IMR-90 (cell line): Measurements from ENCODE around the gene TRIM62. TPM values are rescaled to one million over a fixed set of nuclear protein-coding genes. Genes with fewer than 3 reads are reported as not detected.
A peak's percentile ranks its signal among the peaks of the same experiment; 100 is the strongest.

ENCODE experiments used
- ATAC-seq: fragments of 200-7000 bp; cut with Tn5 transposase; 2 replicates; pipeline ENCODE4 v1.9.1; 2020; ENCODE audit warnings: low read depth, mild to moderate bottlenecking, moderate library complexity
- BruUV-seq: library from RNA; stranded (reverse); fragments of 400-500 nt; replicated peaks from 2 replicates; lab custom pipeline; 2021; lab: Mats Ljungman, UMichigan
- CTCF ChIA-PET: fragments of 300-600 bp; formaldehyde crosslinking; extraction: SDS; loops from one replicate; lab custom pipeline; 2021; ENCODE audit warnings: antibody characterized with exemption; lab: Yijun Ruan, JAX
- POLR2A ChIA-PET: fragments of 300-600 bp; sonication (Branson Sonifier 250); formaldehyde crosslinking; loops from one replicate; lab custom pipeline; 2022; ENCODE audit warnings: antibody characterized with exemption; ENCODE audit not compliant: unreplicated experiment; lab: Charles Lee
- DNase-seq: peaks from one replicate; pipeline ENCODE4 v3.0.0; 2013
- H2AFZ ChIP-seq: replicated peaks from 2 replicates; pipeline ENCODE3; 2013; ENCODE audit warnings: low read length, mild to moderate bottlenecking; ENCODE audit not compliant: poor library complexity
- H2AK5ac ChIP-seq: 2 replicates; pipeline ENCODE4 v1.6.1; 2013; ENCODE audit warnings: low read depth, low read length, inconsistent platforms
- H2AK9ac ChIP-seq: replicated peaks from 2 replicates; pipeline ENCODE3; 2013; ENCODE audit warnings: mild to moderate bottlenecking, low read depth, low read length, moderate library complexity; ENCODE audit not compliant: poor library complexity
- H2BK120ac ChIP-seq: 2 replicates; pipeline ENCODE4 v1.6.1; 2013; ENCODE audit warnings: low read depth, low read length, inconsistent platforms
- H2BK15ac ChIP-seq: 3 replicates; pipeline ENCODE4 v1.6.1; 2013; ENCODE audit warnings: low read depth, low read length, inconsistent platforms
- H2BK20ac ChIP-seq: 2 replicates; pipeline ENCODE4 v1.6.1; 2013; ENCODE audit warnings: low read depth, mild to moderate bottlenecking, inconsistent platforms, low read length, moderate library complexity
- H2BK5ac ChIP-seq: 2 replicates; pipeline ENCODE4 v1.6.1; 2013; ENCODE audit warnings: mild to moderate bottlenecking, low read depth, low read length, inconsistent platforms; ENCODE audit not compliant: poor library complexity, severe bottlenecking
- H3K14ac ChIP-seq: replicated peaks from 2 replicates; pipeline ENCODE4 v1.6.1; 2013; ENCODE audit warnings: low read depth, low read length, inconsistent platforms
- H3K18ac ChIP-seq: 2 replicates; pipeline ENCODE4 v1.6.1; 2013; ENCODE audit warnings: low read depth, low read length, control low read depth
- H3K23ac ChIP-seq: 2 replicates; pipeline ENCODE4 v1.6.1; 2013; ENCODE audit warnings: low read depth, low read length, inconsistent platforms
- H3K27ac ChIP-seq: 2 replicates; pipeline ENCODE4 v1.5.1; 2013; ENCODE audit warnings: mild to moderate bottlenecking, control low read depth, low read length; ENCODE audit not compliant: insufficient read depth
- H3K27me3 ChIP-seq: 2 replicates; pipeline ENCODE4 v1.6.1; 2013; ENCODE audit warnings: low read length; ENCODE audit not compliant: control insufficient read depth, insufficient read depth
- H3K36me3 ChIP-seq: 2 replicates; pipeline ENCODE4 v1.6.1; 2013; ENCODE audit warnings: low read length, mixed read lengths; ENCODE audit not compliant: control insufficient read depth, insufficient read depth
- H3K4ac ChIP-seq: 2 replicates; pipeline ENCODE4 v1.6.1; 2013; ENCODE audit warnings: low read depth, low read length, inconsistent platforms
- H3K4me1 ChIP-seq: 2 replicates; pipeline ENCODE4 v1.6.1; 2013; ENCODE audit warnings: low read length, mixed read lengths; ENCODE audit not compliant: control insufficient read depth, insufficient read depth
- H3K4me2 ChIP-seq: 2 replicates; pipeline ENCODE4 v1.6.1; 2013; ENCODE audit warnings: low read depth, mild to moderate bottlenecking, control low read depth, low read length, moderate library complexity
- H3K4me3 ChIP-seq: 2 replicates; pipeline ENCODE4 v1.5.1; 2013; ENCODE audit warnings: low read depth, mild to moderate bottlenecking, control low read depth, low read length, moderate library complexity; ENCODE audit not compliant: insufficient read depth
- H3K56ac ChIP-seq: 2 replicates; pipeline ENCODE4 v1.6.1; 2013; ENCODE audit warnings: low read length, inconsistent platforms; ENCODE audit not compliant: insufficient read depth; ENCODE audit errors: extremely low read depth
- H3K79me1 ChIP-seq, 2 experiments: 2 replicates each; pipeline ENCODE4 v1.6.1; 2013; ENCODE audit warnings: low read length in 2 of 2, inconsistent platforms in 1 of 2, low read depth in 1 of 2
- H3K9ac ChIP-seq: 2 replicates; pipeline ENCODE4 v1.6.1; 2013; ENCODE audit warnings: low read depth, low read length, control low read depth
- H3K9me1 ChIP-seq: 2 replicates; pipeline ENCODE4 v1.6.1; 2013; ENCODE audit warnings: low read length, inconsistent platforms; ENCODE audit not compliant: insufficient read depth
- H3K9me3 ChIP-seq: 2 replicates; pipeline ENCODE4 v1.6.1; 2013; ENCODE audit warnings: low read length; ENCODE audit not compliant: control insufficient read depth, insufficient read depth
- H4K20me1 ChIP-seq: 2 replicates; pipeline ENCODE4 v1.6.1; 2013; ENCODE audit warnings: low read length, inconsistent platforms; ENCODE audit not compliant: insufficient read depth
- H4K5ac ChIP-seq: 2 replicates; pipeline ENCODE4 v1.6.1; 2013; ENCODE audit warnings: mild to moderate bottlenecking, low read depth, low read length, control low read depth
- H4K8ac ChIP-seq, 2 experiments: 2 replicates each; pipeline ENCODE4 v1.6.1; 2013; ENCODE audit warnings: low read depth in 2 of 2, low read length in 2 of 2, control low read depth in 1 of 2, inconsistent platforms in 1 of 2
- H4K91ac ChIP-seq: 2 replicates; pipeline ENCODE4 v1.6.1; 2013; ENCODE audit warnings: low read depth, low read length, inconsistent platforms; ENCODE audit not compliant: insufficient read depth
- BHLHE40 ChIP-seq: fragments of 150-350 bp; IDR thresholded peaks from 2 replicates; pipeline ENCODE4 v1.6.1; 2016; ENCODE audit warnings: mild to moderate bottlenecking, low read depth, low read length
- CHD1 ChIP-seq: IDR thresholded peaks from 2 replicates; pipeline ENCODE4 v1.6.1; 2012; ENCODE audit warnings: low read depth, low read length, improper control_type of control experiment
- MXI1 ChIP-seq: IDR thresholded peaks from 2 replicates; pipeline ENCODE4 v1.6.1; 2012; ENCODE audit warnings: low read depth, mild to moderate bottlenecking, low read length, moderate library complexity, borderline replicate concordance
- NFE2L2 ChIP-seq: fragments of 150-350 bp; IDR thresholded peaks from 2 replicates; pipeline ENCODE4 v1.6.1; 2016; ENCODE audit warnings: low read depth, mild to moderate bottlenecking, low read length
- POLR2A ChIP-seq: IDR thresholded peaks from 2 replicates; pipeline ENCODE4 v1.6.1; 2012; ENCODE audit warnings: mild to moderate bottlenecking, low read depth, low read length
- RCOR1 ChIP-seq: IDR thresholded peaks from 2 replicates; pipeline ENCODE4 v1.6.1; 2012; ENCODE audit warnings: mild to moderate bottlenecking, low read length, improper control_type of control experiment; ENCODE audit not compliant: insufficient replicate concordance
- RFX5 ChIP-seq: IDR thresholded peaks from 2 replicates; pipeline ENCODE4 v1.8.0; 2012; ENCODE audit warnings: low read depth, mild to moderate bottlenecking, low read length, moderate library complexity
- SMC3 ChIP-seq: fragments of 150-350 bp; IDR thresholded peaks from 2 replicates; pipeline ENCODE4 v1.6.1; 2016; ENCODE audit warnings: low read depth, mild to moderate bottlenecking, antibody characterized with exemption, low read length, moderate library complexity
- WGBS, 2 experiments: methylation state at CpG; one replicate each; pipeline versions ENCODE4 v1.1.5 to v1.1.7; 2013; ENCODE audit warnings: missing lambda C conversion rate in 2 of 2; ENCODE audit not compliant: insufficient read length in 1 of 2; ENCODE audit errors: extremely low coverage in 2 of 2; 5-methylcytosine and 5-hydroxymethylcytosine counted together
- dilution Hi-C: fragments of 300-500 bp; cut with HindIII; formaldehyde crosslinking; loops from one replicate; pipeline ENCODE4 v1.14.3; 2018; ENCODE audit warnings: low sequenced_read_pairs; ENCODE audit not compliant: unreplicated experiment
- in situ Hi-C: fragments of 300-500 bp; cut with MboI; formaldehyde crosslinking; loops from 3 replicates; pipeline ENCODE4 v1.14.3; 2019; ENCODE audit warnings: low sequenced_read_pairs, inconsistent platforms, mixed read lengths
- intact Hi-C: fragments of 100-400 bp; cut with micrococcal nuclease; formaldehyde crosslinking; loops from 2 replicates; pipeline ENCODE4 v1.10.0; 2022
- polyA plus RNA-seq, 3 experiments: library from polyadenylated mRNA; depleted of rRNA; stranded (reverse); fragments of >200 nt; gene quantifications; 2 replicates each; pipeline ENCODE4 v1.2.3, GENCODE V29; 2012; ENCODE audit warnings: low replicate concordance in 1 of 3
- total RNA-seq: library from RNA; depleted of rRNA; stranded (reverse); fragments of >200 nt; gene quantifications from 2 replicates; pipeline ENCODE4 v1.2.3, GENCODE V29; 2012
- TF ChIP-seq, protein P1 (sequence below): conservative IDR thresholded peaks from 2 replicates; pipeline ENCODE4 v1.5.1; 2012; ENCODE audit warnings: mild to moderate bottlenecking, low read depth, low read length, improper control_type of control experiment
- TF ChIP-seq, protein P2 (sequence below): fragments of 150-350 bp; IDR thresholded peaks from 2 replicates; pipeline ENCODE4 v1.6.1; 2016; ENCODE audit warnings: low read depth, mild to moderate bottlenecking, low read length, moderate library complexity, borderline replicate concordance

Gene TRIM62
- total and polyA plus RNA-seq, 2 of the 4 experiments (the other 2 are of a cell fraction), result 3.0 to 11.1 TPM

DNA sequence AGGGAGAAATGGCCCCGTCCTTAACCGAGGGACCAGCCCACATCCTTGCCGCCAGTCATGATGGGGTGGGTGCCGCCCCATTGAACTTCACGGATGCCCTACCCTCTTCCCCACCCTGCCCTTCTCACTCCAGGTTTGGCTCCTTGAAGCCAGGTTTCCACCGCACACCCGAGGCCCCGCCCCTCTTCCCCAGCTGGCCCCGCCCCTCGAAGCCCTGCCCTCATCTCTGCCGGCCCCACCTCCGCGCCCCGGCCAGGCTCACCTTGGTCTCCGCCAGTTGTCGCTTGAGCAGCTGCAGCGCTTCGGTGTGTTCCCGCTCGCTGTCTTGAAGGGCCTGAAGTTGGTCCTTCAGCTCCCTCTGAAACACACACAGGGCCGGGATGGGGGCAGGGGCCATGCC is 16.6 kb downstream of the TRIM62 start:
- Histone ChIP-seq H4K91ac (no peak overlapping the region), H3K9ac (no peak overlapping the region), H3K4me3 (no peak overlapping the region), H3K36me3 (peaks cover 10% of the 10 kb centered on the region; the same call in 1 of the 2 replicates), H3K4ac (0 out of 2 replicates have a peak overlapping the region, but pooled peaks have one; percentile 94), H4K5ac (no peak overlapping the region), H2BK120ac (peak overlapping the region; percentile 93), H3K27ac (no peak overlapping the region), H2BK20ac (no peak overlapping the region), H3K9me1 (peaks cover 33% of the 10 kb centered on the region), H2AFZ (no peak overlapping the region), H2AK9ac (peak overlapping the region; percentile 10), H2BK5ac (no peak overlapping the region), H4K20me1 (no peaks in the 10 kb centered on the region), H3K9me3 (0 out of 2 replicates have a peak, but pooled peaks cover 3% of the 10 kb centered on the region), H3K23ac (no peak overlapping the region), H3K79me1 (peaks cover 9 to 64% of the 10 kb centered on the region in 2 experiments), H3K18ac (no peak overlapping the region), H3K27me3 (no peaks in the 10 kb centered on the region), H2BK15ac (0 out of 3 replicates have a peak overlapping the region, but pooled peaks have one; percentile 85), H3K4me1 (peaks cover 32% of the 10 kb centered on the region), H3K4me2 (no peak overlapping the region), H2AK5ac (peak overlapping the region; percentile 60), H3K14ac (no peak overlapping the region), H3K56ac (no peak overlapping the region), H4K8ac (no peak overlapping the region; a peak in 1 of 4 replicates)
- DNase-seq, result no peak
- TF ChIP-seq, protein P1, sequence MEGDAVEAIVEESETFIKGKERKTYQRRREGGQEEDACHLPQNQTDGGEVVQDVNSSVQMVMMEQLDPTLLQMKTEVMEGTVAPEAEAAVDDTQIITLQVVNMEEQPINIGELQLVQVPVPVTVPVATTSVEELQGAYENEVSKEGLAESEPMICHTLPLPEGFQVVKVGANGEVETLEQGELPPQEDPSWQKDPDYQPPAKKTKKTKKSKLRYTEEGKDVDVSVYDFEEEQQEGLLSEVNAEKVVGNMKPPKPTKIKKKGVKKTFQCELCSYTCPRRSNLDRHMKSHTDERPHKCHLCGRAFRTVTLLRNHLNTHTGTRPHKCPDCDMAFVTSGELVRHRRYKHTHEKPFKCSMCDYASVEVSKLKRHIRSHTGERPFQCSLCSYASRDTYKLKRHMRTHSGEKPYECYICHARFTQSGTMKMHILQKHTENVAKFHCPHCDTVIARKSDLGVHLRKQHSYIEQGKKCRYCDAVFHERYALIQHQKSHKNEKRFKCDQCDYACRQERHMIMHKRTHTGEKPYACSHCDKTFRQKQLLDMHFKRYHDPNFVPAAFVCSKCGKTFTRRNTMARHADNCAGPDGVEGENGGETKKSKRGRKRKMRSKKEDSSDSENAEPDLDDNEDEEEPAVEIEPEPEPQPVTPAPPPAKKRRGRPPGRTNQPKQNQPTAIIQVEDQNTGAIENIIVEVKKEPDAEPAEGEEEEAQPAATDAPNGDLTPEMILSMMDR, result no peak
- TF ChIP-seq RFX5 (no peak), SMC3 (no peak), RCOR1 (no peak), BHLHE40 (no peak), CHD1 (no peak), MXI1 (no peak), POLR2A (no peak), NFE2L2 (no peak)
- TF ChIP-seq, protein P2, sequence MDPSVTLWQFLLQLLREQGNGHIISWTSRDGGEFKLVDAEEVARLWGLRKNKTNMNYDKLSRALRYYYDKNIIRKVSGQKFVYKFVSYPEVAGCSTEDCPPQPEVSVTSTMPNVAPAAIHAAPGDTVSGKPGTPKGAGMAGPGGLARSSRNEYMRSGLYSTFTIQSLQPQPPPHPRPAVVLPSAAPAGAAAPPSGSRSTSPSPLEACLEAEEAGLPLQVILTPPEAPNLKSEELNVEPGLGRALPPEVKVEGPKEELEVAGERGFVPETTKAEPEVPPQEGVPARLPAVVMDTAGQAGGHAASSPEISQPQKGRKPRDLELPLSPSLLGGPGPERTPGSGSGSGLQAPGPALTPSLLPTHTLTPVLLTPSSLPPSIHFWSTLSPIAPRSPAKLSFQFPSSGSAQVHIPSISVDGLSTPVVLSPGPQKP, result no peak
- BruUV-seq, result no TSS peak
- in situ Hi-C loops (no loop called here), dilution Hi-C loops (no loop called here), intact Hi-C loops (no loop called here)
- 100% methylated on average over 2 of the region's 21 CpGs; no CpG with 5 or more reads in 1 of the 2 experiments for WGBS, 2 experiments
- no peak for ATAC-seq
- ChIA-PET CTCF (no interaction called here), POLR2A (no interaction called here)
